ENCODE data around the gene DYNC1H1. TPM values are rescaled to one million over a fixed set of nuclear protein-coding genes. Genes with fewer than 3 reads are reported as not detected.

The DYNC1H1 gene
- total RNA-seq, 4 donors from 2014 or later = 338 to 524 (median 432) TPM

DNA sequence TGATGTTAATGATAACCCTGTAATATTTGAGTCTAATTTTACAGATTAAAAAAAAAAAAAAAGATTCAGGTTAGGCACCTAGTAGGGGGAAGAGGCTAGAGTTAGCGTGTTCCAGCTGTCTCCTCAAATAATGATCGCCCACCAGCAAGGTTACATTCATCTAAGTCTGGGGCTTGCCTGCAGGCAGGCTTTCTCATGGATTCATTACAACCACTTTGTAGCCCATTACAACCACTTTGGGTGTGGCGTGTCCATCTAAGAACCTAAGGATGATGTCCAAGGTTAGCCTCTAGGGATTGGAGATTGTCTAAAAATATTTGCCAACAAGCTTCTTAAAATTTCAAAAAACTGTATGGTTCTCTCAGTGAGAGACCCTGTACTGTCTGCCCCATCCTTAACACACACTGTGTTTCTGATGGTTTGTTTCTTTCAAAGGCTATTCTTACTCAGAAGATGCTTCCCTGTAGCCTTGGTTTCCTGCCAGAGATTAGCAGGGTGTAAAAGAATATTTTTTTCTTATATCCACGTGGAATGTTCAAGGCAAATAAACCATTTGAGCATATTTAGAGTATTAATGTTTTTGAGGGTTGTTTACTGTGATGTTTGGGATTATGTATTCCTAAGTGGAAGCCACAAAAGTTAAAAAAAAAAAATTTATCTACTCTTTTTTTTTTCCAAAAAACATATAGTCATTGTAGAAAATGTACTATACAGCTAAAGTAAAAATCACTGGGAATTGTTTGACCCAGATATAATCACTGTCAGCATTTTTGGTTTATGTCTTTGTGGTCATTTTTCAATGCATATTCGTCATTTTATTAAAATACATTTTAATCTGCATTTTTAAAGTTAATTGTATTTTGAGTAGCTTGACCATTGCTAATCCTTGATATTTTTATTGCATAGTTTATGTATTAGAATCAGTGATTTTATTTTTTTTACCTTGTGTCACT, 1.7 kb downstream of the DYNC1H1 start:
- TF ChIP-seq, protein P1, sequence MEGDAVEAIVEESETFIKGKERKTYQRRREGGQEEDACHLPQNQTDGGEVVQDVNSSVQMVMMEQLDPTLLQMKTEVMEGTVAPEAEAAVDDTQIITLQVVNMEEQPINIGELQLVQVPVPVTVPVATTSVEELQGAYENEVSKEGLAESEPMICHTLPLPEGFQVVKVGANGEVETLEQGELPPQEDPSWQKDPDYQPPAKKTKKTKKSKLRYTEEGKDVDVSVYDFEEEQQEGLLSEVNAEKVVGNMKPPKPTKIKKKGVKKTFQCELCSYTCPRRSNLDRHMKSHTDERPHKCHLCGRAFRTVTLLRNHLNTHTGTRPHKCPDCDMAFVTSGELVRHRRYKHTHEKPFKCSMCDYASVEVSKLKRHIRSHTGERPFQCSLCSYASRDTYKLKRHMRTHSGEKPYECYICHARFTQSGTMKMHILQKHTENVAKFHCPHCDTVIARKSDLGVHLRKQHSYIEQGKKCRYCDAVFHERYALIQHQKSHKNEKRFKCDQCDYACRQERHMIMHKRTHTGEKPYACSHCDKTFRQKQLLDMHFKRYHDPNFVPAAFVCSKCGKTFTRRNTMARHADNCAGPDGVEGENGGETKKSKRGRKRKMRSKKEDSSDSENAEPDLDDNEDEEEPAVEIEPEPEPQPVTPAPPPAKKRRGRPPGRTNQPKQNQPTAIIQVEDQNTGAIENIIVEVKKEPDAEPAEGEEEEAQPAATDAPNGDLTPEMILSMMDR (IDR thresholded peaks at IDR 0.05; ENCODE audit: low read depth) = no peak

DNA sequence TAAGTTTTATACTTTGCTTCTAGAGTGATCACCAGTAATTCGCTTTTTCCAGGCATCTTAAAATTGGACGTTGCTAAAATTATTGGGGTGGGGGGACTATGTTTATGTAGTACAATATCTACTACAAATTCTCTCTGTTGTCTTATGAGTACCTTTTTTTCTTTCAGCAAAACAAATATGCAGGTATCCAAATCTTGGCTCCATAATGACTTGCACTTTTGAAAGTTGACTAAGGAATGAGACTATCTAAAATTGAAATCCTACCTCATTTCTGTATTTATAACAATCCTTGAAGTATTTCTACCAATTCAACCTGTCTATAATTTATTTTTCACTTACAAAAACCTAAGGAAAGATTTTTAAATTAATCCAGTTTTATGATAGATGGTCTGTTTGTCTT, 2.4 kb downstream of the DYNC1H1 start:
- TF ChIP-seq, protein P1 (IDR thresholded peaks at IDR 0.05; ENCODE audit: low read depth) = no peak

- TF ChIP-seq, protein P1 (IDR thresholded peaks at IDR 0.05; ENCODE audit: low read depth) = no peak
Observed at GRCh38 chr14:101968186-101968585, 3.8 kb downstream of the DYNC1H1 start.

DNA sequence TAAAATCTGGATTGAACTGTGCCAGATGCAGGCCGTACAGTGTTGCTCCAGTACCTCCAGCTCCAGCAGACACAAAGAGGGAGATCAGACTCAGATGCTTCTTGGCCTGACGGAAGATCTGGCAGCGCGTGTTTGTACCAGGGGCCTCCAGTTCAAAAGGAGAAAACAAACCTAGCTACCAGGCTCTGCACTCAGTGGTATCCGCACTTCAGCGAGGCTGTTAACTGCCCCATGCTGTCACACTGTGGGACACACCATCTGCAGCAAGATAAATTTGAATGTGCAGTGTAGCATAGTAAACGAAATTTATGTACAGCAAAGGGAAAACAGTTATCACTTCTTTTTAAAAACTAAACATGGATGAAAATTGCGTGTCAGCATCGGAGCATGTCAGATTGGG, 5.1 kb downstream of the DYNC1H1 start:
- TF ChIP-seq, protein P1 (IDR thresholded peaks at IDR 0.05; ENCODE audit: low read depth) = no peak

DNA sequence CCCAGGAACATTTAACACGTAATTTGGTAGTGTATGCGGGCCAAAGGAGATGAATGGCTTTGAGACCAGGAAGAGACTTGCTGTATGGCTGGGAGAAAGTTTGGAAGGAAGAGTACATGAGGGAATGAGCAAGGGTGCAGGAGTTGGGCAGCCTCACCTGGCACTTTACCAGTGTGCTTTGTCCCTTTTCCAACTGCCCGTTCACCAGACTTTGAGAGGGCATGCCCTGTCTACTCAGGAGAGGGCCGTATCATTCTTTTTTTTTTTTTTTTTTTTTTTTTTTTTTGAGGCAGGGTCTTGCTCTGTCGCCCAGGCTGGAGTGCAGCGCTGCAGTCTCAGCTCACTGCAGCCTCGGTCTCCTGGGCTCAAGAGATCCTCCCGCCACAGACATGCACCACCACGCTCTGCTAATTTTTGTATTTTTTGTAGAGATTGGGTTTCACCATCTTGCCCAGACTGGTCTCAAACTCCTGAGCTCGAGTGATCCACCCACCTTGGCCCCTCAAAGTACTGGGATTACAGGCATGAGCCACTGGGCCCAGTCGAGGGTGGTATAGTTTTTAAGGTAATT, 6.5 kb downstream of the DYNC1H1 start:
- TF ChIP-seq, protein P1 (IDR thresholded peaks at IDR 0.05; ENCODE audit: low read depth) = no peak

GRCh38 chr14:101972126-101972866, 7.9 kb downstream of the DYNC1H1 start:
- TF ChIP-seq, protein P1 (IDR thresholded peaks at IDR 0.05; ENCODE audit: low read depth) = no peak

GRCh38 chr14:101973356-101973755, 9.0 kb downstream of the DYNC1H1 start:
- TF ChIP-seq, protein P1 (IDR thresholded peaks at IDR 0.05; ENCODE audit: low read depth) = no peak

All from subcutaneous adipose tissue (tissue), 4 donors.